Activated T-helper 1 cell treated with anti-CD3 and anti-CD28 coated beads, Interleukin-2, amount 50 U/mL, for 16 hours (primary cell): ENCODE data around the gene JPH3.

Experiments used
- DNase-seq, 2 donors: peaks; one replicate each; pipeline ENCODE4 v3.0.0-alpha.2; 2020; ENCODE audit warnings: low read depth in 1 of 2, low spot score in 1 of 2

The JPH3 gene

DNA sequence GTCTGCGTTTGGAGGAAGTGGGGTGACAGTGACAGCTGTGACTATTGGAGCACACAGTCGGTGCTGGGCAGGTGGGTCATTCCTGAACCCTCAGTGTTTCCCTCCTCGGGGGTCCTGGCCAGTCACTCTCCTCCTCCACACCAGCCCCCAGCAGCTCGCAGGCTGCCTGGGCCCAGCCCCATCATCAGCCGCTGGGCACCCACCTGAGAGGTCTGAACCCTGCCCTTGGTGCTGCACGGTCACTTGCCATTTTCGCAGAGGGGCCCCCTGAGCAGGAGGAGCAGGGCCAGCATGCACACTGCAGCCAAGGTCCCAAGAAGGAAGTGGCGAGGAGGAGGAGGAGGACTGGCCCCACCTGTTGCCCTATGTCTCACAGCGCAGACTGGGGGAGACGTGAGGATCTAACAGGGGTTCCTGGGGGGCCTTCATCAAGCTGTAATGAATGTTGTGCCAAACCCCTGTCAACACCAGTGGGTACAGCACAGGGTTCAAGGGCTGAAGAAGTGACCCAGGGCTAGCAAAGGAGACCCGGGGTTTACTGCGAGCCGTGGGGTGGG is 23.0 kb downstream of the JPH3 start:
- no peak for DNase-seq

DNA sequence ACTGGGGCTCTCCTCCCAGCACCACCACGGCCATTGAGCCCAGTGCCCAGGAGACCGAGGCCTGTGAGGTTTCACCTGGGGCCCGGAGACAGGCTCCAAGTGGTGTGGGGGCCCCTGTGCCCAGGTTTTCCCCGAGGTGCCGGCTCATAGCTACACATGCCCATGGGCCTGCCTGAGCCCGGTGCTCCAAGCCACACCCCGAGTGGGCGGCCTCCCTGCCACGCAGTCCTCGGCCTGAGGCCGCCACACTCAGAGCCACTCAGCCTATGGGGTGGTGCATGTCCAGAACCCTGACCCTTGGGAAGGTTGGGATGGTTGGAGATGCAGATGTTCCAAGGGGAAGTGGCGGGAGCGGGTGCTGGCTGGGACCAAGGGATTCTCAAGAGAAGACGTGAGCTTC is 24.1 kb downstream of the JPH3 start:
- no peak for DNase-seq

DNA sequence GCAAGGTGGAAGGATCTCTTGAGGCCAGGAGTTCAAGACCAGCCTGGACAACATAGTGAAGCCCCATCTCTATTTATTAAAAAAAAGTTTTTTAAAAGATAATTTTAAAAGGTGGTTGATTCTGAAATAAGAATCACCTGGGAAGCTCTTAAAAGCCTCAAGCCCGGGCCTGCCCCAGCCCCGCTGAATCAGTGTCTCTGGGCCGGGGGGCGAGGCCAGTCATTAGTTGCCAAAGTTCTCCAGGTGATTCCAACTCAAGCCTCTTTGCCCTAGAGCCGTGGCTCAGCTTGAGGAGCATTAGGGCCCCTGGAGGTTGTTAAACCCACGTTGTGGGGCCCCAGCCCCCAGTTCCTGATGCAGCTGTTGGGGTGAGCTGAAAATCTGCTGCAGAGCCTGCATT is 24.6 kb downstream of the JPH3 start:
- no peak for DNase-seq

DNA sequence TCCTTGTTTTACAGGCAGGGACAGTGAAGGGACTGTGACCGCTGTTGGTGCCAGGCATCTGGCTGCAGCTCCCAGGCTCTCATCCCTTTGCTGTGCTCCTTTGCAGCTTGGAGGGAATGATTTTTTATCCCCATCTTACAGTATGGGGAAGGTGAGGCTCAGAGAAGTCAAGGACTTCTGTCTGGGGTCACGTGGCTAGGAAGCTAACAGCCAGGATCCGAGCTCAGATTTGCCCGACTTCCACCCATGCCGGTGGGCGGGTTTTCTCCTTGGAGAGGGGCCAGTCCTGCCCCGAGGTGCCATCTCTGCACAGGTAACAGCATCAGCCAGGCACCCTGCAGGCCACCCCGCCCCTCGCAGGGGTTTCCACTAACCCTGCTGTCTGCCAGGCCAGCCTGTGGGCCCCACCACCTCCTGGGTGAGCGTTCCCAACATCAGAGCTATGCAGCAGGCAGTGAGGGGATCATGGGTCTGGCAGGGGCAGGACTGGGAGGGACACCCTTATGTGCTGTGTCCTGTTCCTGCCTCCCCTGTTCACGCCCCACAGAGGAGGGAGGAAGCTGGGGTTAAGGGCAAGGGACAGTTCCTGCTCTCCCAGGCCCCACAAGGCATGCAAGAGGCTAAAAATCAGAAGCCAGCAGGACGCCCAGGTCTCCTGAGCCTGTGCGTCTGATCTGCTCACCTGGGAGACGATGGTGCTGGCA is 25.4 kb downstream of the JPH3 start:
- DNase-seq, result no peak

DNA sequence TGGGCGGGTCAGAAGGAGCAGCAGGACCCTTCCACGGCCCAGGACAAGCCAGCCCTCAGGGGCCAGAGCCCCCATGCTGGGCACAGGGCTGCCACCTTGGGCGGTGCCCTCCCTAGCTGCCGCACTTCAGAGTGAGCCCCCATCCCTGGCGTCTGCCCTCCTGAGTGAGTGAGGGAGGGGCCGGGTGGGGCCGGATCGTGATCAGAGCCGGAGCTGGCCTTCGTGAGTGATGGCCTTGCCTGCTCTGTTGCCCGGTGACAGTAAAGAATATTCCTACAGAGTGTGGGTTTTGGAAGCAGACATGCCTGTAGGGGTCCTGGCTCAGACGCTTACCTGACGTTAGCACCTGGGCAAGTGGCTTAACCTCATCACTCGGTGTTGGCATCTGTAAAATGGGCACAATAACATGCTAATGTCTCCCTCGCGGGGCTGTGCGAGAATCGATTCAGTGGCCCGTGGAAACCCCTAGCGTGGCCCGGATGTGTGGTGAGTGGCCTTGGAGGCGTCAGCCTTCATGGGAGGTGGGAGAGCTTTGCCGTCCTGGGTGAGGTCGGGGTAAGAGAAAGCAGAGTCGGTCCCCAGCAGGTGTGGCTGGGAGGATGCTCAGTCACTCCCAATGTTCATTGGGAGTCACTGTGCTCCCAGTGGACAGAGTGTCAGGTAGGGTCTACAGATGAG is 26.1 kb downstream of the JPH3 start:
- no peak for DNase-seq

DNA sequence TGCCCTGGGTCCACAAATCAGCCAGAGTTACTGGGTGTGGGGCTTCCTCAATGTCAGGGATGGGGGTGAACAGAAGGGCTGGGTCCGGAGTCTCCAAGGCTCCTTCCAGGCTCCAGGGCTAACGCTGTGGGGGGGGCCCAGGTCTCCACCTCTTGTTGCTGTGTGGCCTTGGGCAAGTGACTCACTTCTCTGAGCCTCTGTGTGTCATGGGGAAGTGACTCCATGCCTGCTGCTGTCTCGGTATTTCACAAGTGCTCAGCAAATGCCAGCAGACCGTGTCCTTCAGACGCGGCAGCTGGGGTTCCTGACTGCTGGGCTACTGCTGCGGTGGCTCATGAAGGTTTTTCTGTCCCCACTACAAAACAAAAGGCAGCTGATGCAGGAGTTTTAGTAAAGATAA is 26.6 kb downstream of the JPH3 start:
- DNase-seq, result no peak

DNA sequence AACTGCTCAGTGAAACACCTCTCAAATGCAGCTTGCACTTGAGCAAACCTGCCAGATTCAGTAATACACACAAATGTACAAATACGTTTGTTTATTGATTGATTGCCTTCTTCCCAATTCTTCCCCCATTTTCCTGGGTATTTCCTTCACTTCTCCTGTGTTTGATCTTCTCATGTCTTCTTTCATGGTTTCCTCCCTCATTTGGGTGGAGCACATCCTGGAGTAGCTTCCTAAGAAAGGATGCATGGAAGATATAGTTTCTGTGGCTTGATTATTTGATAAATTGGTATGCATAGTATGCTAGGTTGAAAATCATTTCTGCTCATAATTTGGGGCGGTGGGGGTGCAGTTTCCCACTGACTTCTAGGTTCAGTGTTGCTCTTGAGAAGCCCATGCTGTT is 28.8 kb downstream of the JPH3 start:
- no peak for DNase-seq

DNA sequence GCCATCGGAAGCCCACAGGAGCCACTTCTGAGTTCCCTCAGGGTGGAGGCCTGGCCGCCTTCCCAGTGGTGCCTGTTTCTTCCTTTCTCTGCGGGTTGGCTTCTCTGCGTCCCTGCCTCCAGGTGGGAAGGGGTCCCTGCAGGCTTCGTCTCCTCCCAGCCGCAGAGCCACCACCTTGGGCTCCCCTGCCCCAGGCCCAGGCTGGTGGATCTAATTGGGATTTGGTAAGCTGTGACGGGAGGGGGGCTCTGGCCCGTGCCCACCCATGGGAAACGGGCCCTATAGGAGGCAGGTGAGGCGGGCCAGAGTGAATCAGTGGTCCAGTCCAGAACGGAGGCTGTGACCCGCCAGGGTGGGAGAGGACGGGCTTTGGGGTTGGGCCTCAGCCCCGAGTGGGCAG is 32.1 kb downstream of the JPH3 start:
- no peak for DNase-seq

DNA sequence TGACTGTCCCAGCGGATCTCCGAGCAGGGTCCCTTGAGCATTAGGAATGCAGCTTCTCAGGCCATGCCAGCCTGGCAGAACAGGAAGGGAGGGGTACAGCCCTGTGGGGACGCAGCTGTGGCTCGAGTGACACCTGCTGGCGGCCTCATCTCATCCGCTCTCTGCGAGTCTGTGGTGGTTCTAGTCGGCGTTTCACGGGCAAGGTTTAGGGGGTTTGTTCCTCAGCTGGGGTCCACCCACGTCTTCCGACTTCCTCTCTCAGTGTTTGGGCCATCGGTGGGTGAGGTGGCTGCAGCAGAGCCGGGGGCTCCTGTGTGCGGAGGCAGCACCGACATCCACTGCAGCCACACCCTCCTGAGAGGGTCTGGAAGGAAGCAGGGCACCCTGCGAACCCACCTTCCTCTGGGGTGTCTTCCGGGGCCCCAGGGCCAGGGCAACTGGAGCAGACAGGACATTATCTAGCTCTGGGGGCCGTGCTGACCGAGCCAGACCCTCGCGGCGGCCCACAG is 33.3 kb downstream of the JPH3 start:
- DNase-seq, result peak; percentile 46 to 54

DNA sequence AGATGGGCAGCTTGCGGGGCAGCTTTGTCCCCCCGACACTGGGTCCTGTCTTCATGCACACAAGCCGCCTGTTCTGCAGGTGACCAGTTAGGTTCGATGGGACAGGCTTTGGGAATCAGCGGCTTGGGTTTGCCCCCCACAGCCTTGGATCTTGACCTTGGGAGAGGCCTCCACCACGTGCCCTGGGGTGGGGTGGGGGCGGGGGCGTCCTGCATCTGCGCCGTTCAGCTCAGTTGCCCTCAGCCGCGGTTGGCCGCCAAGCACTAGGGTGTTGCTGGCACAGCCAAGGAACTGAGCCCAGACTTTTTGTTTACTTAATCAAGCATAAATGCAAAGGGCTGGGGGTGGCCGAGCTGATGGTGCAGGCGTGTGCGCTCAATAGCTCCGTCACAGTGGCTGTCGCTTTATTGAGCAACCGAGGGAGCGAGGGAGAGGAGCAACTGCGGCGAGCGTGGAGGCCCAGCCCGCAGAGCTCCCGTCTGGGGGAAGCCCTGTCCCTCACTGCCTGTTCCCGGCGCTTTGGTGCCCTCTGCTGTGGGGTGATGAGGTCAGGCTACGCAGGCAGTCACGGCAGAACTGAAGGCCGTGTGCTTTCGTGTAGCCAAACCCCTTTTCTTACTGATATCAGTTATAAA is 33.9 kb downstream of the JPH3 start:
- peak; percentile 61 to 70 for DNase-seq

DNA sequence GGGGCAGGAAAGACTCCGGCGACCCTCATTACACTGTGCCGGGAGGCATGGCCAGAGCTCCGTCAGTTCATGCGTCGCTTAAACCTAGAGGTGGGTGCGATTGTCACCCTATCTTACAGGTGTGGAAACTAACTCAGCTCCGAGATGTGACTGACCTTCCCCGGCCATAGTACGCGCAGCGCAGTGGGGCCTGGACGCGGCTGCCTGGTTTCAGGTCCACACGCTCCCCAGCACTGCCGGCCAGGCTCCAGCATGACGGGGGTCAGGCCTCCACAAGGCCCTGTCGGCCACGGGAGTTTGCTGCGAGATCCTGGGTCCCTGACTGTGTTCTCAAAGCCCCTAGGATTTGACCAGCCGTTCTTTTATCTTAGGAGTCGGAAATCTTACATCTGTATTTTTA is 34.4 kb downstream of the JPH3 start:
- DNase-seq, result no peak

DNA sequence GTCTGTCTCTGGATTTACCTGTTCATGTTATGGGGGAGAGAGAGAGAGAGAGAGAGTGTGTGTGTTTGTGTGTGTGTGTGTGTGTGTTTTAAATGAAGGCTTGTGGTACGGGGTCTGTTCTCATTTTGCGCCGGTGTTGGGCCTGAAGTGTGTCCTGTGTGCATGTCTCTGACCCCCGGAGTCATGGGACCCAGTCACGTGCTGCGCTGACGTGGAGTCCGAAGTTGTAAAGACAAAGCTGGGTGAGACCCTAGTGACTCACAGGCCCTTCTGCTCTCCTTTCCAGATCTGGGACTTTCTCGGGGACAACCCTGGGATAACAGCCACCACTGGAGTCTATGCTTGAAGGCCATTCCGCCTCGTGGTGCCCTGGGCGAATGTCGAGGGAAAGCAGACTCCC is 35.0 kb downstream of the JPH3 start:
- no peak for DNase-seq

DNA sequence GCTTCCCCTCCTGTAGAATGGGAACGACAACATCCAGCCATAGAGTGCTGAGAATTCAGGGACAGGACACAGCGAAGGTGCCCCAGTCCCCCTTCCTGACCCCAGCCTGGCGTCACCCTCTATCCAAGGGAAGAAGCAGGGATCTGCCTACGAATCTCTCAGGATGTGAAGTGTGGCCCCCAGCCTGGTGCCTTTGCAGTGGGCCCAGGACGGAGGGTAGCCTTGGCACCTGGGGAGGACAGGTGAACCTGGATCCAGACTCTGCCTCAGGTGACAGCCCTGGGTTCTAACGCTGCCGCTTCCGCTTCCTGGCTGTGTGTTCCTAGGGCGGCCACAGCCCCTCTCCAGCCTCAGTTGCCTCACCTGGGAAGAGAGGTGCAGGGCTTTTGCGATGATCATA is 36.4 kb downstream of the JPH3 start:
- no peak for DNase-seq

DNA sequence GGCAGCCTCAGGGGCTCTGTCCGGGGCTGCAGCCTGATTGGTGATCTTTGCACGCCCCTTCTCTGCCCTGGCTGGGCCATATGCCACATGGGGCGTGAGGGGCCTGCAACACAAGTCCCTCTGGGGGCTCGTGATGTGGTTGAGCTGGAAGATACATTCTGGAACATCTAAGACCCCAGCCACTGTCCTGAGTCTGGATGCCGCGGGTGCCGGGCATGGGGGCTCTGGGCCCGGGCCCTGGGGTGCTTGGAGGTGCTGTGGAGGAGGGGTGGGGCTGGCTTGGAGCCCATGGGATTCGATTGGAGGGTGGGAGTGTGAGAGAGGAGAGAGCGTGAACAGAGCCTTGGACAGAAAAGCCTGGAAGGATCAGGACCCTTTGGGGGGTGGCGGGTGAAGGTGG is 39.4 kb downstream of the JPH3 start:
- no peak for DNase-seq

DNA sequence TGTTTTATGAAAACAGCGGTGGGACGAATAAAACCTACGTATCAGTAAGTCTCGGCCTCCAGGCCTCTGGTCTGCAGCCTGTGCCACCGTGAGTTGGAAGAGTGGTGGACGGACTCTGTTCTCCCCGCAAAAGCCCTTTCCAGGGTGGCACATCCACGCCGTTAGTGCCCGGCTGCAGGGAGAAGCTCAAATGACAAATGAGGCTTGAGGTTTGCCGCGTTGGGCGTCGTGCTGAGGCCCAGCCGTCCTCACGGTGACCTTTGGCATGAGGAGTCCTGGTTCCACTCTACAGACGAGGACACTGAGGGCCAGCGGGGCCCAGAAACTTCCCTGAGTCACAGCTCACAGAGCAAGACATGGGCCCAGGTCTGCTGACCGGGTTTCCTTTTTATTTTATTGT is 40.2 kb downstream of the JPH3 start:
- DNase-seq, result no peak

DNA sequence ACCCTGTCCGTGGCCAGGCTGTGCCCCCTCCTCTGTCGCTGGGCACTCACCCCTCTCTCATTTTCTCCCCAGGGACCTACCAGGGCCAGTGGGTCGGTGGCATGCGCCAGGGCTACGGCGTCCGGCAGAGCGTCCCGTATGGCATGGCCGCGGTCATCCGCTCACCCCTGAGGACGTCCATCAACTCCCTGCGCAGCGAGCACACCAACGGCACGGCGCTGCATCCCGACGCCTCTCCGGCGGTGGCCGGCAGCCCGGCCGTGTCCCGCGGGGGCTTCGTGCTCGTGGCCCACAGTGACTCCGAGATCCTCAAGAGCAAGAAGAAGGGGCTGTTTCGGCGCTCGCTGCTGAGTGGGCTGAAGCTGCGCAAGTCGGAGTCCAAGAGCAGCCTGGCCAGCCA is 41.9 kb downstream of the JPH3 start:
- no peak for DNase-seq

DNA sequence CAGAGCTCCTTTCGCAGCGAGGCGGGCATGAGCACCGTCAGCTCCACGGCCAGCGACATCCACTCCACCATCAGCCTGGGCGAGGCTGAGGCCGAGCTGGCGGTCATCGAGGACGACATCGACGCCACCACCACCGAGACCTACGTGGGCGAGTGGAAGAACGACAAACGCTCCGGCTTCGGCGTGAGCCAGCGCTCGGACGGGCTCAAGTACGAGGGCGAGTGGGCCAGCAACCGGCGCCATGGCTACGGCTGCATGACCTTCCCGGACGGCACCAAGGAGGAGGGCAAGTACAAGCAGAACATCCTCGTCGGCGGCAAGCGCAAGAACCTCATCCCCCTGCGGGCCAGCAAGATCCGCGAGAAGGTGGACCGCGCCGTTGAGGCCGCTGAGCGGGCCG is 42.3 kb downstream of the JPH3 start:
- DNase-seq, result no peak

DNA sequence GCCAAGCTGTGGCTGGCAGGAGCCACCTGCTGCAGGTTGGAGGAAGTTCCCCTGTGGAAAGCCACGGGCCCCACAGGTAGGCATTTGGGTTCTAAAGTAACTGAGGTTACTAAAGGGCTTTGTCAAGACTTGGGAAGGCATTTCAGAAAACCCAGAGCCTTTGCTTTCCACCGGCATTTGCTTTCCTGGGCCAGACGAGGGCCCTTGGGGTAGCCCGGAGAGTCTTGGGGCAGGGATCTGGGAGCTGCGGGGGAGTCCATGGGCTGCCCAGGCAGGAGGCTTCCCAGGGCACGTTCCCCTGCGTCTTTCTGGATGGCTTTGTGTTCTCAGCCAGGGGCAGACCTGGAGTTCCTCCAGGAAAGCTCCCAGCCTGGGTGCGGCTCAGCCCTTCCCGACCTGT is 43.5 kb downstream of the JPH3 start:
- no peak for DNase-seq

DNA sequence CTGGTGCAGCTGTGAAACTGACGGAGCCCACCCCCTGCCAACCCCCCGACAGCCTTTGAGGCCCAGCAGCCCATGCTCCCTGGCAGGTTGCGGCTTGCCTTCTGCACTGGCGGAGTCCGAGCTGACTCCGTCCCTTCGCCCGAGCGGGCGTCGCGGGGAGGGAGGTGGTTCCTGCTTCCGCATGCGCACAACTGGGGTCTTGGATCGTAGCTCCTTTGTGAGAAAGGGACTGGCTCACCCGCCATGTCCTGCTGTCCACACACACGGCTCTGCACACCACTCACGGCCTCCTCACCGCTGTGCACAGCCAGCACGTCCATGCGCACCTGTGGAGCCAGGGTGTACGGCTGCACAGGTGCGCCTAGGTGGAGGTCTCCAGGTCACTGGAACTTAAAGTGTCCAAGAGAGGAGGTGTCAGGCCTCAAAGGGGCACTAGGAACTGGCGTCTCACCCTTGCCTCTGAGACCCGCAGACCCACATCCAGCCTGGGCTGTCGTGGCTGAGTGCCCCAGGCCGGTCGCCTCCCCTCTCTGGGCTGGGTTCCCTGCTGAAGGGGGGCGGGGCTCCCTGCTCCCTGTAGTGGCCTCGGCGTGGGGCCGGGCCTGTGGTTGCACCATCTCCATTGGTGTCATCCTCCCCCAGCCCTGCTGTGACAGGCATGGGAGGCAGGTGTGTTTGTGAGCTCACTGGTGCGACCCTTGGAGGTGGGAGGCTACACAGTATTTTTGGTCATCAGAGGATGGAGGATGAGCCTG is 45.3 kb downstream of the JPH3 start:
- DNase-seq, result no peak

DNA sequence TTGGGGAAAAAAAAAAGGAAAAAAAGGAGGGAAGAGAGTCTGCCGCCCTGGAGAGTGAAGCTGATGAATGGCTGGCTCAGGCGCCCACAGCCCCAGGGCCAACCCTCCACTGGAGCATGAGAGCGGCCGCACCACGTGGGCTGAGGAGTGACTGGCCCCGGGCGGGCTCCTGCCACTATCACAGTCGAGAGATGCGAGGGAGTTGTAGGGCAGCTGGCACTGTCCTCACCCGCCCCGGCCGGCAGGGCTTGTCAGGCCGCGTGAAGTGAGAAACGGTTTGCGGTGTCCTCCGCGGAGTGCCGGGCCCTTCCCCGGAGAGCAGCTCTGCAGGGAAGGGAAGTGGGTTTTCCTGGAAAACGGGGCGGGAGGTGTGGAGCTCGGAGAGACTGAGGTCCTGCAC is 45.9 kb downstream of the JPH3 start:
- DNase-seq, result no peak

DNA sequence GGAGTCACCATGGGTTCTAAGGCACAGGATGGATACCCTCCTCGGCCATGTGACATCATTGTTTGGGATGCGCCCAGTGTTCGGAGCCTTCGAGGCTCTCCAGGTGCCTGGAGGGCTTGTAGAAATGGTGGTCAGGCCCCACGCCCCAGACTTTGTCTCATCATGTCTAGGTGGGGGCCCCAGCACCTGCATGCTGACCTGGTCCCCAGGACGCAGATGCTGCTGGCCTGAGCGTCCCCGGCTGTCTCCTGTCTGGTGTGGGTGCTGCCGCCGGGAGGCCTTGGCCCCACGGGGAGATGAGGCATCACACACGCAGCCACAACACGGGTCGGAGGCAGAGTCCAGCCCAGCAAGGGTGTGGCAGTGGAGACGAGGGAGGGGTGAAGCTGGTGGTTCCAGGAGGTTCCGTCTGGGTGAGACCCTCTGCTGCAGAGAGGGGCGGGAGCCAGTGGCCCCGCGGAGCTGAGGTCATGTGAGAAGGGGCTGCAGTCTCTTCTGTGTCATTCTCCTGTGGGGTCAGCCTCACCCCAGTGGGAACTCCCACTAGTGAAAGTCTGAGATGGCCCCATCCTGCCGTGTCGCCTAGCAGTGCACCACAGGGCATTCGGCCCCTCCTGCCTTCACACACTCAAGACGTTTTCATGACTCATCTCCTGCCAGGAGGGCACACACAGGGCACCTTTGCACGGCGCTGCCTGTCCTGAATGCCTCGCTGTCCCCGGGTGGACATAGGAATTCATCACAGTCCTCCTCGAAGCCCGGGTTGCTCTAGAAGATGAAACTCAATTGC is 46.6 kb downstream of the JPH3 start:
- DNase-seq, result no peak
